A549 treated with Mapracorat at 1 μM for 4 hours (cell line): ENCODE data around the gene CHRM2. TPM values are rescaled to one million over a fixed set of nuclear protein-coding genes. Genes with fewer than 3 reads are reported as not detected.

Experiments used
- total RNA-seq: library from RNA; stranded (reverse); fragments of 200-300 nt; extraction: Qiagen RNA extraction; gene quantifications from 5 replicates; pipeline ENCODE4 v1.2.3, GENCODE V29; 2022

The CHRM2 gene
- total RNA-seq: not detected in 5 replicates

GRCh38 chr7:136868496-136869000 is at the start of gene CHRM2:
Gene CHRM2, plus strand, starts transcription at chr7:136868652. Its CDS starts 146,214 bp downstream, at chr7:137014866.

